ENCODE data around the gene NPAS3. TPM values are rescaled to one million over a fixed set of nuclear protein-coding genes. Genes with fewer than 3 reads are reported as not detected.

The NPAS3 gene
- total RNA-seq, 1 donor = 0.86 TPM

DNA sequence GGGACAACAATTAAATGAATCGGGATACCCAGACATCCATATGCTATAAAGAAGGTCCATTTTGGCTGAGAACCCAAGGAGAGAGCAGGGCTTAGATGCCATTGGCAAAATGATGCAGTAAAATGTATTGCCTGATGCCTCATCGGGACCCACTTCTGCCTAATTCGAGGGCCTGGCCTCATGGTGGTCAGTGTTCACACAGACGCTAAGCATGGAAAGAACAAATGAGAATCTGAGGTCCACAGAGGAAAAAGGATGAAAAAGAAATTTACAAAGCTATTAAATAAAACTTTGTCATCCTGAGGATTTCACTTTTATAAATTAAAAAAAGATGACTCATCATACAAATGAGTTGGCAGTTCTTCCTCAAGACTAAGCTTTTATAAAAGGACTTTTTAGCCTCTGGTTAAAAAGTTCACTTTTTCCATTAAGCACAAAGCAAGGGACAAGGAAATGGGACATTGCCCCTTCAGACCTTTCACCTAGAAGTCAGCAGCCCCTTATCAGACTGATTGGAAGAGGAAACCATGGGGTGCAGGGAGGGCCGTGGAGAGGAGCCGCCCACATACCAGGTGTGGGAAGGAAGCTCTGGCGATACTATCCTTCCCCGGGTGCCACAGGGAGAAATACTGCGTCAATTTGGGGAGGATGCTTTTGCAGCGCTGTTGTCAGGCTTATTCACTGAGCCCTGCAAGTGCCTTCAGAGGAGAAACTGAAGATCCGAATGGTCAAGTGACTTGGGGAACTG, 836.2 kb downstream of the NPAS3 start:
- TF ChIP-seq, protein P1, sequence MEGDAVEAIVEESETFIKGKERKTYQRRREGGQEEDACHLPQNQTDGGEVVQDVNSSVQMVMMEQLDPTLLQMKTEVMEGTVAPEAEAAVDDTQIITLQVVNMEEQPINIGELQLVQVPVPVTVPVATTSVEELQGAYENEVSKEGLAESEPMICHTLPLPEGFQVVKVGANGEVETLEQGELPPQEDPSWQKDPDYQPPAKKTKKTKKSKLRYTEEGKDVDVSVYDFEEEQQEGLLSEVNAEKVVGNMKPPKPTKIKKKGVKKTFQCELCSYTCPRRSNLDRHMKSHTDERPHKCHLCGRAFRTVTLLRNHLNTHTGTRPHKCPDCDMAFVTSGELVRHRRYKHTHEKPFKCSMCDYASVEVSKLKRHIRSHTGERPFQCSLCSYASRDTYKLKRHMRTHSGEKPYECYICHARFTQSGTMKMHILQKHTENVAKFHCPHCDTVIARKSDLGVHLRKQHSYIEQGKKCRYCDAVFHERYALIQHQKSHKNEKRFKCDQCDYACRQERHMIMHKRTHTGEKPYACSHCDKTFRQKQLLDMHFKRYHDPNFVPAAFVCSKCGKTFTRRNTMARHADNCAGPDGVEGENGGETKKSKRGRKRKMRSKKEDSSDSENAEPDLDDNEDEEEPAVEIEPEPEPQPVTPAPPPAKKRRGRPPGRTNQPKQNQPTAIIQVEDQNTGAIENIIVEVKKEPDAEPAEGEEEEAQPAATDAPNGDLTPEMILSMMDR (IDR thresholded peaks at IDR 0.05; ENCODE audit: insufficient read depth, low read depth, low read length) = no peak
- no peak for DNase-seq (ENCODE audit: low read depth)
- H3K4me3 ChIP-seq (ENCODE audit: low read depth, low read length) = no peak overlapping the region

GRCh38 chr14:33776871-33777270, 838.2 kb downstream of the NPAS3 start:
- no peak overlapping the region for H3K4me3 ChIP-seq (ENCODE audit: low read depth, low read length)
- no peak for DNase-seq (ENCODE audit: low read depth)
- TF ChIP-seq, protein P1 (IDR thresholded peaks at IDR 0.05; ENCODE audit: insufficient read depth, low read depth, low read length) = no peak

- no peak overlapping the region for H3K4me3 ChIP-seq (ENCODE audit: low read depth, low read length)
- TF ChIP-seq, protein P1 (IDR thresholded peaks at IDR 0.05; ENCODE audit: insufficient read depth, low read depth, low read length) = no peak
- DNase-seq (ENCODE audit: low read depth) = no peak
These were observed 839.0 kb downstream of the NPAS3 start for GRCh38 chr14:33777681-33778080.

DNA sequence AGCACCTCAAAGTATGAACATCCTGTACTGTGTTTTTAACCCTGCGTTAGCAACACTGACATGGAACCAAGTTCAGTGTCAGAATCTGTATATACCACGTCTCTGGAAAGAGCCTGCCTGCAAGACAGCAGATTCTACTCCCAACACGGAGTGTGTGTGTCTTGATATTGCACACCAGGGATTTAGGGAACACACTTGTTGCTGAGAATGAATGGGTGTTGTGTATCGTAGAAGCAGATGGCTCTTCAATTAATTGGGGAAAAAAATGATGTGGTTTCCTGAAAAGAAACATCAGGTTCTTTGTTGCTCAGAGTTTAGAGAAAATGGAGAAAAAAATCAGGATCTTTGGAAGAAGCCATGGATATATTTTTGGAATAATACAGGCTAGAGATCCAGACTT, 841.4 kb downstream of the NPAS3 start:
- TF ChIP-seq, protein P1 (IDR thresholded peaks at IDR 0.05; ENCODE audit: insufficient read depth, low read depth, low read length) = no peak
- no peak overlapping the region for H3K4me3 ChIP-seq (ENCODE audit: low read depth, low read length)
- no peak for DNase-seq (ENCODE audit: low read depth)

GRCh38 chr14:33781236-33781635, 842.6 kb downstream of the NPAS3 start:
- peak; percentile 17 for DNase-seq (ENCODE audit: low read depth)
- TF ChIP-seq, protein P1 (IDR thresholded peaks at IDR 0.05; ENCODE audit: insufficient read depth, low read depth, low read length) = no peak
- H3K4me3 ChIP-seq (ENCODE audit: low read depth, low read length) = no peak overlapping the region

DNA sequence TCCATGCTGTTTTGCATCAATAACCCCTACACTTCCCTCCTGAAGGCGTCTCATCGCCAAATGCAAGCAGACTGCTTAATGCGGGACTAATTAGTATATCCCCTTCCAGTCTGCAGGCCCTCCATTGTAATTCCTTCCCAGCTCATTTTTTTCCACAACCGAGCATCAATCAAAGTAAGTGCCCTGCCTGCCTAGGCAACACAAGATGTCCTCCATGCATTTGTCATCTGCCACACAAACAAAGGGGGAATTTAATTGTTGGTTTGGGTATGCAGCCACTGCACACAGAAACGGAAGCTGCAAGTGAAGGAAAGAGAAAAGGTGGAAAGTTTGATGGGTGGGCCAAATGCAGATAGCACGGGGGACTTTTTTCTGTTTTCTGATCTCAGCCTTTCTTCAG, 844.2 kb downstream of the NPAS3 start:
- TF ChIP-seq, protein P1 (IDR thresholded peaks at IDR 0.05; ENCODE audit: insufficient read depth, low read depth, low read length) = no peak
- no peak for DNase-seq (ENCODE audit: low read depth)
- no peak overlapping the region for H3K4me3 ChIP-seq (ENCODE audit: low read depth, low read length)

Measured in fibroblast of villous mesenchyme (primary cell).